HG03103 (cell line): ENCODE data around the gene PTPN22.

Experiments used
- ATAC-seq: cut with Tn5 transposase; IDR thresholded peaks from one replicate; pipeline ENCODE4 v1.9.1; 2021; ENCODE audit warnings: low read depth; ENCODE audit not compliant: unreplicated experiment

Gene PTPN22

GRCh38 chr1:113871597-113872113, at the start of gene PTPN22:
TSS of gene PTPN22 (minus strand) at chr1:113871712.
- ATAC-seq, result peak; percentile 92

- ATAC-seq, result no peak
Observed at GRCh38 chr1:113918243-113918642, 46.7 kb upstream of the PTPN22 start.

GRCh38 chr1:113917400-113918082, 46.0 kb upstream of the PTPN22 start:
- ATAC-seq, result no peak

- ATAC-seq, result no peak
Observed at GRCh38 chr1:113916974-113917373, 45.5 kb upstream of the PTPN22 start.

GRCh38 chr1:113913887-113914664, 42.6 kb upstream of the PTPN22 start:
- ATAC-seq, result no peak

GRCh38 chr1:113913312-113913668, 41.8 kb upstream of the PTPN22 start:
- no peak for ATAC-seq

GRCh38 chr1:113912594-113913311, 41.2 kb upstream of the PTPN22 start:
- no peak for ATAC-seq

GRCh38 chr1:113905435-113905861, 33.9 kb upstream of the PTPN22 start:
- ATAC-seq, result no peak

GRCh38 chr1:113904674-113905434, 33.3 kb upstream of the PTPN22 start, which contains the start of the genes AP4B1 and DCLRE1B:
TSS of gene AP4B1 (minus strand) at chr1:113904799. CDS start at chr1:113904717, 82 bp downstream.
TSS of gene DCLRE1B (plus strand) at chr1:113905326. CDS start at chr1:113905587, 261 bp downstream.
- peak; percentile 86 for ATAC-seq

GRCh38 chr1:113904293-113904673, 32.8 kb upstream of the PTPN22 start:
- peak; percentile 19 for ATAC-seq

GRCh38 chr1:113903501-113904292, 32.2 kb upstream of the PTPN22 start:
- no peak for ATAC-seq

GRCh38 chr1:113901191-113901590, 29.7 kb upstream of the PTPN22 start:
- ATAC-seq, result no peak

- no peak for ATAC-seq
Observed at GRCh38 chr1:113899111-113899510, 27.6 kb upstream of the PTPN22 start.

GRCh38 chr1:113898241-113898814, 26.8 kb upstream of the PTPN22 start:
- no peak for ATAC-seq

- no peak for ATAC-seq
Observed at GRCh38 chr1:113895961-113896360, 24.4 kb upstream of the PTPN22 start.

GRCh38 chr1:113895098-113895497, 23.6 kb upstream of the PTPN22 start:
- no peak for ATAC-seq

- ATAC-seq, result no peak
Observed at GRCh38 chr1:113893267-113893666, 21.8 kb upstream of the PTPN22 start.

- no peak for ATAC-seq
Observed at GRCh38 chr1:113891631-113892220, 20.2 kb upstream of the PTPN22 start.

- no peak for ATAC-seq
Observed at GRCh38 chr1:113890816-113891215, 19.3 kb upstream of the PTPN22 start.
